ENCODE measurements around the gene ATP4A.
A peak's percentile ranks its signal among the peaks of the same experiment; 100 is the strongest.

Gene ATP4A

GRCh38 chr19:35565016-35565856, 1.8 kb upstream of the ATP4A start:
- DNase-seq, result no peak

- DNase-seq, result no peak
Observed at GRCh38 chr19:35562776-35563175, 682 bp downstream of the ATP4A start.

GRCh38 chr19:35562336-35562735, 1.1 kb downstream of the ATP4A start:
- DNase-seq, result no peak

GRCh38 chr19:35561436-35561835, 2.0 kb downstream of the ATP4A start:
- DNase-seq, result no peak

- DNase-seq, result no peak
Observed at GRCh38 chr19:35560677-35561076, 2.8 kb downstream of the ATP4A start.

GRCh38 chr19:35560271-35560670, 3.2 kb downstream of the ATP4A start:
- no peak for DNase-seq

GRCh38 chr19:35559781-35560180, 3.7 kb downstream of the ATP4A start:
- no peak for DNase-seq

GRCh38 chr19:35559281-35559659, 4.2 kb downstream of the ATP4A start:
- no peak for DNase-seq

- DNase-seq, result no peak
Observed at GRCh38 chr19:35558400-35559280, 4.8 kb downstream of the ATP4A start.

- peak; percentile 82 for DNase-seq
Observed at GRCh38 chr19:35557539-35558399, 5.7 kb downstream of the ATP4A start.

- no peak for DNase-seq
Observed at GRCh38 chr19:35556846-35557538, 6.5 kb downstream of the ATP4A start.

- DNase-seq, result no peak
Observed at GRCh38 chr19:35556025-35556590, 7.3 kb downstream of the ATP4A start.

- DNase-seq, result no peak
Observed at GRCh38 chr19:35555301-35556005, 8.0 kb downstream of the ATP4A start.

GRCh38 chr19:35554076-35554475, 9.4 kb downstream of the ATP4A start:
- no peak for DNase-seq

GRCh38 chr19:35553385-35554000, 10.0 kb downstream of the ATP4A start:
- no peak for DNase-seq

- DNase-seq, result no peak
Observed at GRCh38 chr19:35552534-35553384, 10.7 kb downstream of the ATP4A start.

GRCh38 chr19:35551091-35551810, 12.2 kb downstream of the ATP4A start:
- DNase-seq, result no peak

- no peak for DNase-seq
Observed at GRCh38 chr19:35549879-35550523, 13.5 kb downstream of the ATP4A start.
